WTC11 (cell line): ENCODE measurements around the gene RNF214. TPM values are rescaled to one million over a fixed set of nuclear protein-coding genes. Genes with fewer than 3 reads are reported as not detected.

Experiments used
- ATAC-seq: fragments of 200-7000 bp; cut with Tn5 transposase; 2 replicates; pipeline ENCODE4 v1.10.0; 2021; ENCODE audit warnings: mild to moderate bottlenecking, moderate library complexity
- CTCF ChIA-PET: fragments of 300-600 bp; sonication (Branson Sonifier 250); formaldehyde crosslinking; loops from one replicate; lab custom pipeline; 2021; ENCODE audit warnings: antibody characterized with exemption; lab: Charles Lee
- POLR2A ChIA-PET: fragments of 350-600 bp; sonication (Branson Sonifier 250); formaldehyde crosslinking; loops from one replicate; lab custom pipeline; 2021; ENCODE audit warnings: antibody characterized with exemption; lab: Charles Lee
- DNase-seq: peaks from one replicate; pipeline ENCODE4 v3.0.0; 2021; ENCODE audit warnings: low spot score
- H3K27ac Mint-ChIP-seq: 2 replicates; pipeline ENCODE4 v1.8.0; 2021; ENCODE audit warnings: mixed read lengths
- H3K27me3 Mint-ChIP-seq: 2 replicates; pipeline ENCODE4 v1.8.0; 2021; ENCODE audit warnings: low read depth, mild to moderate bottlenecking, moderate library complexity, mixed read lengths
- H3K36me3 Mint-ChIP-seq: 2 replicates; pipeline ENCODE4 v1.8.0; 2021; ENCODE audit warnings: mixed read lengths
- H3K4me1 Mint-ChIP-seq: 2 replicates; pipeline ENCODE4 v1.8.0; 2022; ENCODE audit warnings: mixed read lengths
- H3K4me3 Mint-ChIP-seq: 2 replicates; pipeline ENCODE4 v1.8.0; 2021; ENCODE audit warnings: mild to moderate bottlenecking, moderate library complexity, mixed read lengths
- H3K9me3 Mint-ChIP-seq: 2 replicates; pipeline ENCODE4 v1.8.0; 2021; ENCODE audit warnings: mixed read lengths
- ATF6 ChIP-seq: sonication (generic); formaldehyde crosslinking; IDR thresholded peaks from 2 replicates; pipeline ENCODE4 v1.8.1; 2023; ENCODE audit warnings: mild to moderate bottlenecking, missing genetic modification reagents
- CREB1 ChIP-seq: sonication (generic); formaldehyde crosslinking; IDR thresholded peaks from 2 replicates; pipeline ENCODE4 v1.8.0; 2023; ENCODE audit warnings: mild to moderate bottlenecking, missing genetic modification reagents
- E2F1 ChIP-seq: sonication (generic); formaldehyde crosslinking; IDR thresholded peaks from 2 replicates; pipeline ENCODE4 v1.8.0; 2022; ENCODE audit warnings: mild to moderate bottlenecking, missing genetic modification reagents
- E2F5 ChIP-seq: sonication (generic); formaldehyde crosslinking; IDR thresholded peaks from 2 replicates; pipeline ENCODE4 v1.8.1; 2022; ENCODE audit warnings: mild to moderate bottlenecking, moderate library complexity, missing genetic modification reagents
- FOXK1 ChIP-seq: sonication (generic); formaldehyde crosslinking; IDR thresholded peaks from 2 replicates; pipeline ENCODE4 v1.8.0; 2022; ENCODE audit warnings: mild to moderate bottlenecking, moderate library complexity, missing genetic modification reagents
- MYBL2 ChIP-seq: sonication (generic); formaldehyde crosslinking; IDR thresholded peaks from 2 replicates; pipeline ENCODE4 v1.8.1; 2023; ENCODE audit warnings: mild to moderate bottlenecking, moderate library complexity, missing genetic modification reagents
- NFYB ChIP-seq: sonication (generic); formaldehyde crosslinking; conservative IDR thresholded peaks from 2 replicates; pipeline ENCODE4 v1.8.0; 2022; ENCODE audit warnings: low read depth, missing genetic modification reagents
- RELA ChIP-seq: sonication (generic); formaldehyde crosslinking; IDR thresholded peaks from 2 replicates; pipeline ENCODE4 v1.8.1; 2022; ENCODE audit warnings: missing genetic modification reagents, mild to moderate bottlenecking, borderline replicate concordance
- SOX15 ChIP-seq: fragments of 250-450 bp; sonication (Bioruptor Pico); IDR thresholded peaks from 2 replicates; pipeline ENCODE4 v1.9.0; 2021; ENCODE audit warnings: mild to moderate bottlenecking
- USF2 ChIP-seq: sonication (generic); formaldehyde crosslinking; IDR thresholded peaks from 2 replicates; pipeline ENCODE4 v1.8.1; 2023; ENCODE audit warnings: mild to moderate bottlenecking, missing genetic modification reagents, moderate library complexity
- ZNF121 ChIP-seq: sonication (generic); formaldehyde crosslinking; IDR thresholded peaks from 2 replicates; pipeline ENCODE4 v1.8.0; 2023; ENCODE audit warnings: missing genetic modification reagents
- ZNF396 ChIP-seq: fragments of 250-450 bp; sonication (Bioruptor Pico); IDR thresholded peaks from 2 replicates; pipeline ENCODE4 v1.8.0; 2021; ENCODE audit warnings: mild to moderate bottlenecking, moderate library complexity, borderline replicate concordance
- ZNF423 ChIP-seq: fragments of 250-450 bp; sonication (Bioruptor Pico); IDR thresholded peaks from 2 replicates; pipeline ENCODE4 v2.1.2; 2022; ENCODE audit warnings: mild to moderate bottlenecking, moderate library complexity
- total RNA-seq: library from RNA; stranded (reverse); gene quantifications from 3 replicates; pipeline ENCODE4 v1.2.3, GENCODE V29; 2021
- TF ChIP-seq, protein P1 (sequence below): sonication (generic); formaldehyde crosslinking; IDR thresholded peaks from 2 replicates; pipeline ENCODE4 v1.8.1; 2023; ENCODE audit warnings: mild to moderate bottlenecking, missing genetic modification reagents, moderate library complexity
- TF ChIP-seq, protein P2 (sequence below): sonication (generic); formaldehyde crosslinking; conservative IDR thresholded peaks from 2 replicates; pipeline ENCODE4 v1.8.1; 2023; ENCODE audit warnings: mild to moderate bottlenecking, low read depth, missing genetic modification reagents, moderate library complexity
- TF ChIP-seq, protein P3 (sequence below): sonication (generic); formaldehyde crosslinking; IDR thresholded peaks from 2 replicates; pipeline ENCODE4 v1.8.0; 2022; ENCODE audit warnings: missing genetic modification reagents
- TF ChIP-seq, protein P4 (sequence below): fragments of 250-450 bp; sonication (Bioruptor Pico); IDR thresholded peaks from 2 replicates; pipeline ENCODE4 v1.8.0; 2021; ENCODE audit warnings: mild to moderate bottlenecking

Gene RNF214
- total RNA-seq, 1 experiment from 2014 or later, result 35.4 TPM

DNA sequence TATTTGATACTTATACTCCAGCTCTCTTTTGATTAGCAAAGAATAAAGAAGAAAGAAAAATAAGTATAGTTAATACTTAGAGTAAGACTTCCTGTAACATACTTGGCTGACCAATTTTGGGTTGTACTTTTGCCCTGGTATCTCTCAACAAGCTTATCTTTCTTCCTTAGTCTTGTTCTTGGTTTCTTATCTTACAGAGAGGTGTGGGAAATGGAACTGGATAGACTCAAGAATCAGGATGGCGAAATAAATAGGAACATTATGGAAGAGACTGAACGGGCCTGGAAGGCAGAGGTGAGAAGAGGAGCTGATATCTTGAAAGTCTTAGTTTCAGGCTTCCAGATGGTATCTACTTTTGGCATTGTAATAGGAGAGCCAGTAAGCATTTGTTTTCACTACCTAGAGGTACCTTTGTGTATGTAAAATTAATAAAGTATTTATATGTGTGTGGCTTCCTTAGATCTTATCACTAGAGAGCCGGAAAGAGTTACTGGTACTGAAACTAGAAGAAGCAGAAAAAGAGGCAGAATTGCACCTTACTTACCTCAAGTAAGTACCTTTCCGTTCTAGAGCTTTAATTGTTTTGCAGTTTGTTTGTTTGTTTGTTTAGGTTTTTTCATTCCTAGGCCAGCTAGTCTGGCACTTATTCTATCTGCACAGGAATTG lies 47.4 kb downstream of the RNF214 start:
- Mint-ChIP-seq H3K9me3 (no peaks in the 10 kb centered on the region), H3K36me3 (peaks cover 44% of the 10 kb centered on the region), H3K27me3 (no peaks in the 10 kb centered on the region), H3K4me1 (no peaks in the 10 kb centered on the region), H3K4me3 (no peak overlapping the region), H3K27ac (no peak overlapping the region)
- TF ChIP-seq, protein P1, sequence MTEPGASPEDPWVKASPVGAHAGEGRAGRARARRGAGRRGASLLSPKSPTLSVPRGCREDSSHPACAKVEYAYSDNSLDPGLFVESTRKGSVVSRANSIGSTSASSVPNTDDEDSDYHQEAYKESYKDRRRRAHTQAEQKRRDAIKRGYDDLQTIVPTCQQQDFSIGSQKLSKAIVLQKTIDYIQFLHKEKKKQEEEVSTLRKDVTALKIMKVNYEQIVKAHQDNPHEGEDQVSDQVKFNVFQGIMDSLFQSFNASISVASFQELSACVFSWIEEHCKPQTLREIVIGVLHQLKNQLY (CRISPR knock-in tag), result no peak
- TF ChIP-seq ZNF121, result no peak
- no peak for TF ChIP-seq MYBL2 (CRISPR knock-in tag)
- TF ChIP-seq NFYB (CRISPR knock-in tag), result no peak
- TF ChIP-seq RELA, result no peak
- TF ChIP-seq ATF6, result no peak
- TF ChIP-seq ZNF423, result no peak
- no peak for TF ChIP-seq USF2 (CRISPR knock-in tag)
- no peak for TF ChIP-seq CREB1 (CRISPR knock-in tag)
- TF ChIP-seq, protein P2, sequence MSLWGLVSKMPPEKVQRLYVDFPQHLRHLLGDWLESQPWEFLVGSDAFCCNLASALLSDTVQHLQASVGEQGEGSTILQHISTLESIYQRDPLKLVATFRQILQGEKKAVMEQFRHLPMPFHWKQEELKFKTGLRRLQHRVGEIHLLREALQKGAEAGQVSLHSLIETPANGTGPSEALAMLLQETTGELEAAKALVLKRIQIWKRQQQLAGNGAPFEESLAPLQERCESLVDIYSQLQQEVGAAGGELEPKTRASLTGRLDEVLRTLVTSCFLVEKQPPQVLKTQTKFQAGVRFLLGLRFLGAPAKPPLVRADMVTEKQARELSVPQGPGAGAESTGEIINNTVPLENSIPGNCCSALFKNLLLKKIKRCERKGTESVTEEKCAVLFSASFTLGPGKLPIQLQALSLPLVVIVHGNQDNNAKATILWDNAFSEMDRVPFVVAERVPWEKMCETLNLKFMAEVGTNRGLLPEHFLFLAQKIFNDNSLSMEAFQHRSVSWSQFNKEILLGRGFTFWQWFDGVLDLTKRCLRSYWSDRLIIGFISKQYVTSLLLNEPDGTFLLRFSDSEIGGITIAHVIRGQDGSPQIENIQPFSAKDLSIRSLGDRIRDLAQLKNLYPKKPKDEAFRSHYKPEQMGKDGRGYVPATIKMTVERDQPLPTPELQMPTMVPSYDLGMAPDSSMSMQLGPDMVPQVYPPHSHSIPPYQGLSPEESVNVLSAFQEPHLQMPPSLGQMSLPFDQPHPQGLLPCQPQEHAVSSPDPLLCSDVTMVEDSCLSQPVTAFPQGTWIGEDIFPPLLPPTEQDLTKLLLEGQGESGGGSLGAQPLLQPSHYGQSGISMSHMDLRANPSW (CRISPR knock-in tag), result no peak
- TF ChIP-seq SOX15 (CRISPR knock-in tag), result no peak
- no peak for TF ChIP-seq E2F1 (CRISPR knock-in tag)
- TF ChIP-seq ZNF396 (CRISPR knock-in tag), result no peak
- TF ChIP-seq, protein P3, sequence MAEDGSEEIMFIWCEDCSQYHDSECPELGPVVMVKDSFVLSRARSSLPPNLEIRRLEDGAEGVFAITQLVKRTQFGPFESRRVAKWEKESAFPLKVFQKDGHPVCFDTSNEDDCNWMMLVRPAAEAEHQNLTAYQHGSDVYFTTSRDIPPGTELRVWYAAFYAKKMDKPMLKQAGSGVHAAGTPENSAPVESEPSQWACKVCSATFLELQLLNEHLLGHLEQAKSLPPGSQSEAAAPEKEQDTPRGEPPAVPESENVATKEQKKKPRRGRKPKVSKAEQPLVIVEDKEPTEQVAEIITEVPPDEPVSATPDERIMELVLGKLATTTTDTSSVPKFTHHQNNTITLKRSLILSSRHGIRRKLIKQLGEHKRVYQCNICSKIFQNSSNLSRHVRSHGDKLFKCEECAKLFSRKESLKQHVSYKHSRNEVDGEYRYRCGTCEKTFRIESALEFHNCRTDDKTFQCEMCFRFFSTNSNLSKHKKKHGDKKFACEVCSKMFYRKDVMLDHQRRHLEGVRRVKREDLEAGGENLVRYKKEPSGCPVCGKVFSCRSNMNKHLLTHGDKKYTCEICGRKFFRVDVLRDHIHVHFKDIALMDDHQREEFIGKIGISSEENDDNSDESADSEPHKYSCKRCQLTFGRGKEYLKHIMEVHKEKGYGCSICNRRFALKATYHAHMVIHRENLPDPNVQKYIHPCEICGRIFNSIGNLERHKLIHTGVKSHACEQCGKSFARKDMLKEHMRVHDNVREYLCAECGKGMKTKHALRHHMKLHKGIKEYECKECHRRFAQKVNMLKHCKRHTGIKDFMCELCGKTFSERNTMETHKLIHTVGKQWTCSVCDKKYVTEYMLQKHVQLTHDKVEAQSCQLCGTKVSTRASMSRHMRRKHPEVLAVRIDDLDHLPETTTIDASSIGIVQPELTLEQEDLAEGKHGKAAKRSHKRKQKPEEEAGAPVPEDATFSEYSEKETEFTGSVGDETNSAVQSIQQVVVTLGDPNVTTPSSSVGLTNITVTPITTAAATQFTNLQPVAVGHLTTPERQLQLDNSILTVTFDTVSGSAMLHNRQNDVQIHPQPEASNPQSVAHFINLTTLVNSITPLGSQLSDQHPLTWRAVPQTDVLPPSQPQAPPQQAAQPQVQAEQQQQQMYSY (CRISPR knock-in tag), result no peak
- no peak for TF ChIP-seq FOXK1 (CRISPR knock-in tag)
- TF ChIP-seq, protein P4, sequence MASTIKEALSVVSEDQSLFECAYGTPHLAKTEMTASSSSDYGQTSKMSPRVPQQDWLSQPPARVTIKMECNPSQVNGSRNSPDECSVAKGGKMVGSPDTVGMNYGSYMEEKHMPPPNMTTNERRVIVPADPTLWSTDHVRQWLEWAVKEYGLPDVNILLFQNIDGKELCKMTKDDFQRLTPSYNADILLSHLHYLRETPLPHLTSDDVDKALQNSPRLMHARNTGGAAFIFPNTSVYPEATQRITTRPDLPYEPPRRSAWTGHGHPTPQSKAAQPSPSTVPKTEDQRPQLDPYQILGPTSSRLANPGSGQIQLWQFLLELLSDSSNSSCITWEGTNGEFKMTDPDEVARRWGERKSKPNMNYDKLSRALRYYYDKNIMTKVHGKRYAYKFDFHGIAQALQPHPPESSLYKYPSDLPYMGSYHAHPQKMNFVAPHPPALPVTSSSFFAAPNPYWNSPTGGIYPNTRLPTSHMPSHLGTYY (CRISPR knock-in tag), result no peak
- no peak for TF ChIP-seq E2F5 (CRISPR knock-in tag)
- no peak for ATAC-seq
- ChIA-PET POLR2A (no interaction called here), CTCF (no interaction called here)
- DNase-seq, result no peak
